Colon (tissue), 2 donors: ENCODE results near the gene RCBTB1.

Source experiments
- FAIRE-seq: peaks from 2 replicates; lab custom pipeline; 2012; peaks lifted over from hg19 to GRCh38; lab: Jason Lieb, UNC
- donor health status: control.
- donor health status: control.

RCBTB1 gene

GRCh38 chr13:49559006-49559405, 26.4 kb downstream of the RCBTB1 start:
- no peak for FAIRE-seq

GRCh38 chr13:49554387-49554786, 31.0 kb downstream of the RCBTB1 start:
- no peak for FAIRE-seq

- FAIRE-seq, result no peak
Observed at GRCh38 chr13:49553888-49554287, 31.5 kb downstream of the RCBTB1 start.

- no peak for FAIRE-seq
Observed at GRCh38 chr13:49550942-49551644, 34.3 kb downstream of the RCBTB1 start.

- no peak for FAIRE-seq
Observed at GRCh38 chr13:49549289-49549688, 36.1 kb downstream of the RCBTB1 start.

GRCh38 chr13:49546561-49546960, 38.8 kb downstream of the RCBTB1 start:
- no peak for FAIRE-seq

- no peak for FAIRE-seq
Observed at GRCh38 chr13:49545661-49546060, 39.7 kb downstream of the RCBTB1 start.

- no peak for FAIRE-seq
Observed at GRCh38 chr13:49543656-49544055, 41.7 kb downstream of the RCBTB1 start.

- FAIRE-seq, result no peak
Observed at GRCh38 chr13:49540552-49540951, 44.8 kb downstream of the RCBTB1 start.

- no peak for FAIRE-seq
Observed at GRCh38 chr13:49539746-49540145, 45.6 kb downstream of the RCBTB1 start.

- no peak for FAIRE-seq
Observed at GRCh38 chr13:49539313-49539712, 46.0 kb downstream of the RCBTB1 start.

GRCh38 chr13:49538404-49538803, 47.0 kb downstream of the RCBTB1 start:
- no peak for FAIRE-seq

- no peak for FAIRE-seq
Observed at GRCh38 chr13:49536144-49536873, 49.0 kb downstream of the RCBTB1 start.

- FAIRE-seq, result no peak
Observed at GRCh38 chr13:49533591-49534269, 51.6 kb downstream of the RCBTB1 start.

GRCh38 chr13:49533011-49533410, 52.3 kb downstream of the RCBTB1 start:
- FAIRE-seq, result no peak

GRCh38 chr13:49532593-49532992, 52.8 kb downstream of the RCBTB1 start:
- no peak for FAIRE-seq

- FAIRE-seq, result no peak
Observed at GRCh38 chr13:49530457-49530856, 54.9 kb downstream of the RCBTB1 start.

- no peak for FAIRE-seq
Observed at GRCh38 chr13:49528161-49528560, 57.2 kb downstream of the RCBTB1 start.

GRCh38 chr13:49527123-49527522, 58.2 kb downstream of the RCBTB1 start:
- no peak for FAIRE-seq

GRCh38 chr13:49524740-49525501, 60.4 kb downstream of the RCBTB1 start:
- FAIRE-seq, result no peak

- FAIRE-seq, result no peak
Observed at GRCh38 chr13:49521224-49521623, 64.1 kb downstream of the RCBTB1 start.

GRCh38 chr13:49517461-49517860, 67.9 kb downstream of the RCBTB1 start:
- no peak for FAIRE-seq
